Endodermal cell (in vitro differentiated cells): ENCODE results near the gene FBXL12. TPM values are rescaled to one million over a fixed set of nuclear protein-coding genes. Genes with fewer than 3 reads are reported as not detected.

Experiments used
- DNase-seq: peaks from one replicate; pipeline ENCODE4 v3.0.0-alpha.2; 2017
- H3K27ac ChIP-seq: 2 replicates; pipeline ENCODE4 v1.5.1; 2013; ENCODE audit warnings: mild to moderate bottlenecking, low read depth, low read length, moderate library complexity
- H3K27me3 ChIP-seq: 2 replicates; pipeline ENCODE4 v1.6.1; 2013; ENCODE audit warnings: mild to moderate bottlenecking, low read length, moderate library complexity; ENCODE audit not compliant: insufficient read depth, control insufficient read depth, poor library complexity, severe bottlenecking
- H3K36me3 ChIP-seq: 2 replicates; pipeline ENCODE4 v1.7.0; 2013; ENCODE audit warnings: mild to moderate bottlenecking, low read length, moderate library complexity; ENCODE audit not compliant: control insufficient read depth, insufficient read depth
- H3K4me1 ChIP-seq: one replicate; pipeline ENCODE4 v1.7.0; 2013; ENCODE audit warnings: low read length; ENCODE audit not compliant: control insufficient read depth, insufficient read depth
- H3K4me3 ChIP-seq: 2 replicates; pipeline ENCODE4 v1.5.1; 2013; ENCODE audit warnings: mild to moderate bottlenecking, low read length, moderate library complexity
- H3K9ac ChIP-seq: 2 replicates; pipeline ENCODE4 v1.6.1; 2013; ENCODE audit warnings: mild to moderate bottlenecking, low read length, moderate library complexity; ENCODE audit not compliant: poor library complexity, severe bottlenecking; ENCODE audit errors: extremely low read depth
- H3K9me3 ChIP-seq: 2 replicates; pipeline ENCODE4 v1.6.1; 2013; ENCODE audit warnings: mild to moderate bottlenecking, low read length, moderate library complexity; ENCODE audit not compliant: control insufficient read depth
- H3K27ac Mint-ChIP-seq: 2 replicates; pipeline ENCODE4 v1.8.0; 2020; ENCODE audit warnings: mixed read lengths
- H3K27me3 Mint-ChIP-seq: 2 replicates; pipeline ENCODE4 v1.8.0; 2021; ENCODE audit warnings: mild to moderate bottlenecking, mixed read lengths; ENCODE audit not compliant: insufficient read depth
- H3K36me3 Mint-ChIP-seq: 2 replicates; pipeline ENCODE4 v1.8.0; 2020; ENCODE audit warnings: low read depth, mixed read lengths
- H3K4me1 Mint-ChIP-seq: 2 replicates; pipeline ENCODE4 v1.8.0; 2020; ENCODE audit warnings: mixed read lengths
- H3K4me3 Mint-ChIP-seq: 2 replicates; pipeline ENCODE4 v1.8.0; 2020; ENCODE audit warnings: mild to moderate bottlenecking, moderate library complexity, mixed read lengths
- H3K9me3 Mint-ChIP-seq: 2 replicates; pipeline ENCODE4 v1.8.0; 2020; ENCODE audit warnings: mild to moderate bottlenecking, mixed read lengths
- WGBS, 2 experiments: methylation state at CpG; one replicate each; pipeline versions ENCODE4 v1.1.5 to v1.1.7; 2013; ENCODE audit warnings: missing lambda C conversion rate in 2 of 2, mixed read lengths in 1 of 2; ENCODE audit not compliant: insufficient coverage in 1 of 2, insufficient read length in 1 of 2; 5-methylcytosine and 5-hydroxymethylcytosine counted together
- total RNA-seq, 2 donors: library from RNA; stranded (reverse); fragmentation: NEBNext Ultra II Directional in 1 of 2; extraction: Animal tissue kit (Norgen Biotek cat#: 25700) in 1 of 2; gene quantifications; 2 replicates in 1 of 2; 3 replicates in 1 of 2; pipeline ENCODE4 v1.2.1, GENCODE V29; 2021
- TF ChIP-seq, protein P1 (sequence below): fragments of 200-600 bp; sonication (generic); conservative IDR thresholded peaks from 2 replicates; pipeline ENCODE4 v1.5.0; 2021; ENCODE audit warnings: antibody characterized with exemption, mild to moderate bottlenecking

The FBXL12 gene
- total RNA-seq, 2 donors from 2014 or later: 28.3 to 28.8 TPM

DNA sequence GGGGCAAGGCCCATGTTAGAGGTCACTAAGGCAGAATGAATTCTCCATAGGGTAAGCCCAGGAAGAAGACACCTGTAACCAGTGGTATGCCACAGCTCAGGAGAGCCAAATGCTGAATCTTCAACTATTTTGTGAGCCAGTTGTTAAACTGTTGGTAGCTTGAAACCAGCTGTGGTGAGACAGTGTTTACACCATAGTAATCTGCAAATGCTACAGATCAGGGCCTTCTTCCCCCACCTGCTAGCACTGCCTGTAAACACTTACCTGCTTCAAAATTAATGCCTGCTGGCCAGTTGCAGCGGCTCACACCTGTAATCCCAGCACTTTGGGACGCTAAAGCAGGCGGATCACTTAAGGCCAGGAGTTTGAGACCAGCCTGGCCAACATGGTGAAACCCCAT, 12.1 kb downstream of the FBXL12 start:
- peaks cover 54% of the 10 kb centered on the region for H3K36me3 Mint-ChIP-seq
- H3K27ac ChIP-seq: no peak overlapping the region
- 80 to 90% methylated on average over 1 to 3 of the region's 3 CpGs for WGBS, 2 experiments
- no peak overlapping the region for H3K4me3 Mint-ChIP-seq
- no peaks in the 10 kb centered on the region for H3K4me1 Mint-ChIP-seq
- no peaks in the 10 kb centered on the region for H3K27me3 Mint-ChIP-seq
- no peak for DNase-seq
- H3K27ac Mint-ChIP-seq: no peak overlapping the region
- H3K27me3 ChIP-seq: no peaks in the 10 kb centered on the region
- H3K4me1 ChIP-seq: no peaks in the 10 kb centered on the region
- H3K36me3 ChIP-seq: peaks cover 46% of the 10 kb centered on the region
- TF ChIP-seq, protein P1, sequence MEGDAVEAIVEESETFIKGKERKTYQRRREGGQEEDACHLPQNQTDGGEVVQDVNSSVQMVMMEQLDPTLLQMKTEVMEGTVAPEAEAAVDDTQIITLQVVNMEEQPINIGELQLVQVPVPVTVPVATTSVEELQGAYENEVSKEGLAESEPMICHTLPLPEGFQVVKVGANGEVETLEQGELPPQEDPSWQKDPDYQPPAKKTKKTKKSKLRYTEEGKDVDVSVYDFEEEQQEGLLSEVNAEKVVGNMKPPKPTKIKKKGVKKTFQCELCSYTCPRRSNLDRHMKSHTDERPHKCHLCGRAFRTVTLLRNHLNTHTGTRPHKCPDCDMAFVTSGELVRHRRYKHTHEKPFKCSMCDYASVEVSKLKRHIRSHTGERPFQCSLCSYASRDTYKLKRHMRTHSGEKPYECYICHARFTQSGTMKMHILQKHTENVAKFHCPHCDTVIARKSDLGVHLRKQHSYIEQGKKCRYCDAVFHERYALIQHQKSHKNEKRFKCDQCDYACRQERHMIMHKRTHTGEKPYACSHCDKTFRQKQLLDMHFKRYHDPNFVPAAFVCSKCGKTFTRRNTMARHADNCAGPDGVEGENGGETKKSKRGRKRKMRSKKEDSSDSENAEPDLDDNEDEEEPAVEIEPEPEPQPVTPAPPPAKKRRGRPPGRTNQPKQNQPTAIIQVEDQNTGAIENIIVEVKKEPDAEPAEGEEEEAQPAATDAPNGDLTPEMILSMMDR: no peak
- no peak overlapping the region for H3K4me3 ChIP-seq
- H3K9me3 ChIP-seq: no peaks in the 10 kb centered on the region
- H3K9me3 Mint-ChIP-seq: peaks cover 2% of the 10 kb centered on the region
- no peak overlapping the region for H3K9ac ChIP-seq

DNA sequence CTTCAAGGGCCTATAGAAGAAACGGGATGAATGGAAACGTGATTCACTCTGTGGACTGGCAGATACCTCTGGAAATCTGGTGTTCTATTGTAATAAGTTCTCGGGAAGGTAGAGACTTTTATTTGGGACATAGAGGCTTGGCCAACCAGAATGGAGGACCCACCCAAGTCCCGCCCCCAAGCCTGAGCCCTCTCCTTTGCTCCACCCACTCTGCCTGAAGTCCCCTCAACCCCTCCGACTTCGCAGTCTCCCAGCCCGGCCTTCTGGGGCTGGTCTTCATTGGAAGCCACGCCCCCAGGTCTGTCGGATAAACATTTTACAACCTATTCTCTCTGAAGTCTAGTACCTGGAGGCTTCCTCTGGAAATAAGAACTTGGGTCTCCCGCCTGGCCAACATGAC, 16.9 kb downstream of the FBXL12 start:
- Mint-ChIP-seq H3K27me3 (no peaks in the 10 kb centered on the region), H3K4me3 (no peak overlapping the region), H3K27ac (no peak overlapping the region), H3K36me3 (peaks cover 28% of the 10 kb centered on the region), H3K4me1 (no peaks in the 10 kb centered on the region), H3K9me3 (peaks cover 5% of the 10 kb centered on the region)
- H3K9me3 ChIP-seq: no peaks in the 10 kb centered on the region
- peak; percentile 69 for DNase-seq
- H3K9ac ChIP-seq: no peak overlapping the region
- no peaks in the 10 kb centered on the region for H3K4me1 ChIP-seq
- 92 to 93% methylated on average over 6 to 10 of the region's 10 CpGs for WGBS, 2 experiments
- no peaks in the 10 kb centered on the region for H3K27me3 ChIP-seq
- no peak overlapping the region for H3K27ac ChIP-seq
- TF ChIP-seq, protein P1: no peak
- peaks cover 12% of the 10 kb centered on the region for H3K36me3 ChIP-seq
- no peak overlapping the region for H3K4me3 ChIP-seq

GRCh38 chr19:9799162-9799561, 19.7 kb downstream of the FBXL12 start:
- H3K9me3 Mint-ChIP-seq: peaks cover 5% of the 10 kb centered on the region
- no peaks in the 10 kb centered on the region for H3K27me3 Mint-ChIP-seq

More at GRCh38 chr19:9799162-9799561, 19.7 kb downstream of the FBXL12 start:
- H3K9ac ChIP-seq: no peak overlapping the region
- no peak for DNase-seq
- H3K4me3 ChIP-seq: no peak overlapping the region
- Mint-ChIP-seq H3K36me3 (peaks cover 17% of the 10 kb centered on the region), H3K4me3 (no peak overlapping the region), H3K4me1 (no peaks in the 10 kb centered on the region), H3K27ac (no peak overlapping the region)
- no peaks in the 10 kb centered on the region for H3K9me3 ChIP-seq
- TF ChIP-seq, protein P1: no peak
- H3K27ac ChIP-seq: no peak overlapping the region
- H3K4me1 ChIP-seq: no peaks in the 10 kb centered on the region
- H3K27me3 ChIP-seq: no peaks in the 10 kb centered on the region
- H3K36me3 ChIP-seq: peaks cover 8% of the 10 kb centered on the region
